Hindlimb muscle (tissue), 1 donor: ENCODE results near the gene GNAI3. TPM values are rescaled to one million over a fixed set of nuclear protein-coding genes. Genes with fewer than 3 reads are reported as not detected.

ENCODE experiments used
- DNase-seq: peaks from one replicate; pipeline ENCODE4 v3.0.0-alpha.2; 2013
- polyA plus RNA-seq: library from polyadenylated mRNA; unstranded; fragments of 120-200 nt; gene quantifications from one replicate; pipeline ENCODE4 v1.2.1, GENCODE V29; 2013; ENCODE audit not compliant: insufficient read length

Gene GNAI3
- polyA plus RNA-seq, 1 donor, result 6.4 TPM

- no peak for DNase-seq
Observed at GRCh38 chr1:109664671-109665070, 116.3 kb downstream of the GNAI3 start.

GRCh38 chr1:109667452-109668122, 119.2 kb downstream of the GNAI3 start, which contains the start of gene GSTM2:
Gene GSTM2, plus strand, starts transcription at chr1:109668057. Its CDS starts 59 bp downstream, at chr1:109668116.
- peak; percentile 94 for DNase-seq

Other genes starting within 250 kb of the GNAI3 start
- gene MYBPHL, start 241.6 kb upstream of the GNAI3 start, polyA plus RNA-seq, result 0.94 TPM
- gene SORT1, start 150.7 kb upstream of the GNAI3 start, polyA plus RNA-seq, result 32.9 TPM
- 52.5 TPM for gene PSMA5, start 122.2 kb upstream of the GNAI3 start, polyA plus RNA-seq
- gene SYPL2, start 82.1 kb upstream of the GNAI3 start, polyA plus RNA-seq, result 289 TPM
- 31.2 TPM for gene ATXN7L2, start 64.7 kb upstream of the GNAI3 start, polyA plus RNA-seq
- 11.5 TPM for gene CYB561D1, start 54.5 kb upstream of the GNAI3 start, polyA plus RNA-seq
- gene AMIGO1, start 38.9 kb upstream of the GNAI3 start, polyA plus RNA-seq, result 14.8 TPM
- gene GPR61, start 8.7 kb upstream of the GNAI3 start, polyA plus RNA-seq, result 3.1 TPM
- not detected for gene GNAT2, start 71.0 kb downstream of the GNAI3 start, polyA plus RNA-seq
- gene AMPD2, start 71.2 kb downstream of the GNAI3 start, polyA plus RNA-seq, result 27.6 TPM
- gene GSTM4, start 107.5 kb downstream of the GNAI3 start, polyA plus RNA-seq, result 19.4 TPM
- gene GSTM2, start 119.4 kb downstream of the GNAI3 start, polyA plus RNA-seq, result 157 TPM
- 50.6 TPM for gene GSTM1, start 139.2 kb downstream of the GNAI3 start, polyA plus RNA-seq
- 19.8 TPM for gene GSTM5, start 163.6 kb downstream of the GNAI3 start, polyA plus RNA-seq
- 34.4 TPM for gene GSTM3, start 192.4 kb downstream of the GNAI3 start, polyA plus RNA-seq
- 0.34 TPM for gene EPS8L3, start 215.3 kb downstream of the GNAI3 start, polyA plus RNA-seq